GM18505 (cell line): ENCODE results near the gene ARMS2.

Experiments used
- ATAC-seq: cut with Tn5 transposase; IDR thresholded peaks from one replicate; pipeline ENCODE4 v1.9.1; 2021; ENCODE audit not compliant: unreplicated experiment
- POLR2A ChIP-seq: IDR thresholded peaks from 4 replicates; pipeline ENCODE4 v1.6.1; 2011; ENCODE audit warnings: borderline replicate concordance; ENCODE audit not compliant: insufficient read depth, insufficient read length; ENCODE audit errors: extremely low read depth

Gene ARMS2, protein sequence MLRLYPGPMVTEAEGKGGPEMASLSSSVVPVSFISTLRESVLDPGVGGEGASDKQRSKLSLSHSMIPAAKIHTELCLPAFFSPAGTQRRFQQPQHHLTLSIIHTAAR

DNA sequence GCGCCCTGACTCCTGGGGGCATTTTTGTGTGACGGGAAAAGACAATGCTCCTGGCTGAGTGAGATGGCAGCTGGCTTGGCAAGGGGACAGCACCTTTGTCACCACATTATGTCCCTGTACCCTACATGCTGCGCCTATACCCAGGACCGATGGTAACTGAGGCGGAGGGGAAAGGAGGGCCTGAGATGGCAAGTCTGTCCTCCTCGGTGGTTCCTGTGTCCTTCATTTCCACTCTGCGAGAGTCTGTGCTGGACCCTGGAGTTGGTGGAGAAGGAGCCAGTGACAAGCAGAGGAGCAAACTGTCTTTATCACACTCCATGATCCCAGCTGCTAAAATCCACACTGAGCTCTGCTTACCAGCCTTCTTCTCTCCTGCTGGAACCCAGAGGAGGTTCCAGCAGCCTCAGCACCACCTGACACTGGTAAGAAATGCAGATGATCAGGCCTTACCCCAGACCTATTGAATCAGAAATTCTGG, at the start of gene ARMS2:
Gene ARMS2 (plus strand): TSS at position 51 of the 478 bp plus-strand sequence. CDS start 75 bp downstream, at position 126.
- TF ChIP-seq POLR2A: no peak
- ATAC-seq: no peak

DNA sequence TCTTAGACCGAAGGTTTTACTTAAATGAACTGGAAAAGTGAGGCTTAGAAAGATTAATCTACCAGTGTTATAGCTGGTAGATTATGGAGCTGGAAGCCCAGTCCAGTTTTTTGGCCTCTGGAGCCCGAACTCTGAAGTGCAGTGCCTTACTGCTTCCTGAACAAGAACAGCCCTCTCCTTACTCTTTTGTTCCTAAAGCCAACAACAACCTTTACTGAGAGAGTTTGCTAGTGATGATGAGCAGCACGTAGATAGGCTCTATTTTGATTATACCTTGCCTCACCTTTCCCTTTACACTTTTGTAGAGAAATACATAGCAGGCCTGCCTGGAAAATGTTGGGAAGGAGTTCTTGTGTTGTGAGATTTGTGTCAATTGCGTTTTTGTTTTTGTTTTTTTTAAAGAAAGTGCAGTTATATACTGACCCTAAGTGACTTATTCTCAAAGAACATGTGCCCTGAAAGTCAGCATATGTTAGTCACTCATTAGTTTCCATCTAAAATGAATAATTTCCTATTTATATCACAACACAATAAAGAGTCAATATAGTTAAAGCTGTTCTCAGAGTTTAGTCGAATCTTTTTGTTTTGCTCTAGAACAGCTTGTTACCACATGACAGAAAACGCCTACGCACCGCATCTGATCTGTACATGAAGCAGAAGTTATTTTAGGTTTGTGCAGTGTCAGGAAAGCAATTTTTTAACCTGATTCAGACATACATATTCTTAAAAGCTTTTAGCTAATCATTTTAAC, 46.9 kb upstream of the ARMS2 start:
- ATAC-seq: no peak
- no peak for TF ChIP-seq POLR2A

DNA sequence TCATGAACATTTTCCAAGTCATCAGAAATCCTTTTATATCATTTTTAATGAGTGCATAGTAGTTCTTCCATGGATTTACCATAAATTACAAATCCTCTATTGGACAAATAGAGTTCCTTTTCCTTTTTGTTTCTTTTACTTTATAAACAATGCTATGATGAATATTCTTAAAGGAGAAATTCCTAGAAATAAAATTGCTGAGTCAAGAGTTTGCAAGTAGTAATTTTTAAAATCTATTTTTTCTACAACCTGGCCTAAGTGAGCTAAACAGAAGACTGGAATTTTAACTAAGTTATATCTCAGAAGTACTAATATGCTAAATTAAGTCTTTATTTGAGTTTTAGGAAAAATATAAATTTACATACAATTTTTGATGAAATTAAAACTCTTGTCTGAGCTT, 41.1 kb upstream of the ARMS2 start:
- no peak for ATAC-seq

DNA sequence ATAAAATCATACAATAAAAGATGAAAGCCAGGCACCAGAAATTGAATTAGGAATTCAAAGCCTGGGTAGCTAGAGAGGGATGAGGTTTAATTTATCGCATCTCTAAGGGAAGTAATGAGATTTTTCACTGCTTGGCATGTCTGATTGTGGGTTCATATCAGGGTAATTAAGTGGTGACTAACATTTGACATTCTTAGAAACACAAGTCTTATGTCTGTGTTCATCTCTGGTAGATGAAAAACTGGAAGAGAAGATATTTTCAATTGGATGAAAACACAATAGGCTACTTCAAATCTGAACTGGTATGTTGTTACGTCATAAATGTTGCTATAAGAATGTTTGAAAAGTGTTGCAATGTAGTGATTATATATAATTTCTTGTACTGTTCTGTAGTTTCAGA, 36.8 kb upstream of the ARMS2 start:
- ATAC-seq: no peak
- TF ChIP-seq POLR2A: no peak

More for the DNA sequence above, 41.1 kb upstream of the ARMS2 start:
- TF ChIP-seq POLR2A: no peak

DNA sequence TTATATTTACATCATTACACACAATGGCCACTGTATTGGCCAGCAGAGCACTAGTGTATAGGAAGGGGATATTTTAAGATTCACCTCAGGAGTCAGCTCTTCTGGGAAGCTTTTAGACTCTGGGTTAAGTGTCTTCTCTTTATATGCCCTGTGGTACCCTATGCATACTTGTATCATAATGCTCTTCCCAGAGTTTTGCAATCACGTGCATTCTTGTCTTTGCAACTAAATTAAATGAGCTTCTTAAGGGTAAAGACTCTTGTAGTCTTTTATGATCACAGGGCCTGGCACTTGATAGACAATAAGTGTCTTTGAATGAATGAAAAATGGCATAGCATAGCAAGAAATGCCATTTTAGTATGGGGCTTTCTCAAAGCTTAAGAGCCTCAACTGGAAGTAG, 35.4 kb upstream of the ARMS2 start:
- no peak for TF ChIP-seq POLR2A
- ATAC-seq: no peak

DNA sequence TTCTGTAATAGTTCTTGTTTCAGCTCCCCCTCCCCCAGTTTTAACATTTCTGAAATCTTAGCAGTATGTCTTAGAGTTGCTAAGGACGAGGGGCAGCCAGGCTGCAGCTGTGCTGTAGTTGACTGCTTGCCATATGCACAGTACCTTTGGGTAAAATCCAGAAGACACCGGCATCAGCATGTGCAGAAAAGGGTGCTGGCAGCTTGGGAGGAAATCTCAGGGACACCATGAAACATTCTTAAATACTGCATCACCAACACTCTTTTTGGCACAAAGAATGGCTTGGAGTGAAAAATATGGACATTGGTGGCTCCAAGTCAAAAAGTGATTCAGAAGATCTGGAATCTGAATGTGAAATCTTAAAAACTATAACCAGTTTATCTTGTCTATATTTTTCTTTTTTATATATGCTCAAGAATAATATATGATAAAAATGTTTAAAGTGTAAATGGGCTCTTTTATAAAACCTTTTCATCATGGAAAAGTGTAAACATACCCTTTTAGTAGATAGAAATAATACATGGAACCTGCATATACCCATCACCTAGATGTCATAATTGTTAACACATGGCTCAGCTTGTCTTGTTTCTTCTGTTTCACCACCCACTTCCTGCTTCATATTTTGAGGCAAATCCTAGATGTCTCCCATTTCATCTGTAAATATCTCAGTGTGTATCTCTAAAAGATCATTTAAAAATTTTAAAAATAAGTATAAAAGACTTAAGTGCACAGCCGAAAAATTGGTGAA, 34.4 kb upstream of the ARMS2 start:
- TF ChIP-seq POLR2A: no peak
- no peak for ATAC-seq

DNA sequence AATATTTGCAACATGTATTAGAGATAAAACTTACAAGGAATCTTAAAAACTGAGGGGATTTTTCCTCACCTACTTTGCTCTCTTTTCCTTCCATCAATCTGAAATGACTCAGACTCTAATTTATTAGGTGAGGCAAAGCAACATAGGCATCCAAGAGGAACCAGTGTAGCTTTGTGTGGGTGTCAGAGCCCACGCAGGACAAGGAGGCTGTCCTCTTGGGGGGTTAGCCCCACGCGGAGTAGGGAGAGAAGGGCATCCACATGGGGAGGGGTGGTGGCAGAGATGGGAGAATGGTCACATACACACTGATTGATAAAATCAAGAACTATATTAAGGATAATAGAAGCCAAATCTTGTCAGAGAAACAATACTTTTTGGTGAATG, 33.8 kb upstream of the ARMS2 start:
- TF ChIP-seq POLR2A: no peak
- no peak for ATAC-seq

DNA sequence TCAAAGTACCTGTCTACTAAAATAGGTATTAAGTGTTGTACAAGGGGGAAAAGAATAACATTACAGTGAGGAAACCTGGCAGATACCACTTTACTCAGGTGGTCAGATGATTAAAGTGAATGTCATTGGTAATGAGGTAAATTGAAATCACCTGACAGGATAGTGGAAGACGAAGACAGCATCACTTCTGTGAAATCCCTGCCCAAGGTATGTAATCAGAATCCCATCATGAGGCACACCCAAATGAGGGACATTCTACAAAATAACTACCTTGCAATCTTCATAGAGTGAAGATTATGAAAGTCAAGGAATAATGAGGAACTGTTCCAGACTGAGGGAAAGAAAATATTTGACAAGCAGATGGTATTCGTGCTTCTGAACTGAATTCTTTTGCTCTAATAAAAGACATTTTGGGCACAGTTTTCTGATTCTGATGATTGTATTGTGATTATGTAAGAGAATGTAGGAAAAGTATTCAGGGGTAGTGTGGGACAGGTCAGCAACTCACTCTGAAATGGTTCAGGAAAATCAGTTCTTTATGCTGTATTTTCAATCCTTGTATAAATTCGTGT, 33.3 kb upstream of the ARMS2 start:
- TF ChIP-seq POLR2A: no peak
- no peak for ATAC-seq

DNA sequence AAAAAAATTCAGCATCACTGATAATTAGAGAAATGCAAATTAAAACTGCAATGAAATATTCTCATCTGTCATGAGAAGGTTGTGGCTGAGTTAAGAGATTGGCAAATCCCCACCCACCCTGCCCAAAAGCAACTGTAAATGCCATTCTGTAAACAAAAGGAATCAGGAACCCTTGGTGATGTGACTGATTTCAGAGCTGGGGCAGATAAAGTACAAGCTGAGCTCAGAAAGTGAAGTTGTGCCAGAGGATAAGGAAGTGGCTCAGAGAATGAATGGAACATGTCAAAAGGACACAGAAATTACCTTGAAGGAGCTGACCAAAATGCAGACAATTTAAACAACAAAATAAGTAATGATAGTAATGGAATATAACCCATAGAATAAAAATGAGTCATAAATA, 32.7 kb upstream of the ARMS2 start:
- no peak for TF ChIP-seq POLR2A
- no peak for ATAC-seq

DNA sequence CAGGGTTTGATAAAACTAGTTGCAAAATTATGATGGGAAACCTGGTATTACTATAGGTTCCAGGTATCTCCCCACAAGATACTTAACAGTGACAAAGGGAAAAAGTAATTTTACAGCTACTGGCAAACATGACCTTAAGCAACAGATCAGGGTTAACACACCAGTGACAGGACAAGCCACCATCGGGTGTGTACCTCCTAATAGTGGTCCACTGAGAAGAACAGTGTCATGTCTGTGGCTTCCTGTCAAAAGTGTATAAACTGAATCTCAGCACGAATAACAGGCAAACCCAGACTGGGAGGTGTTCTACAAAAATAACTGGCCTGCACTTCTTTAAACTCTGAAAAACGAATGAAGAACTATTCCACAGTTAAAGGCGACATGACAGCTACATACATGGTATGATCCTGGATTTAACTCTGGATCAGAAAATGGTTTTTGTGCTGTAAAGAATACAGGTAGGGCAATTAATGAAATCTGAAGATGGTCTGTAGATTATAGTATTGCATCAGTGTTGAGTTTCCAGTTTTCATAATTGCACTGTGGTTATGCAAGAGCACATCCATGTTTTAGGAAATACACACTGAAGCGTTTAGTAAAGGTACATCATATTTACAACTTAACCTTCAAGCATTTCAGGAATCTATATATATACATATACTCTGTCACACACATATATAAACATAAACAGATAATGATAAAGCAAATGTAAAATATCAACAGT, 32.0 kb upstream of the ARMS2 start:
- TF ChIP-seq POLR2A: no peak
- no peak for ATAC-seq

DNA sequence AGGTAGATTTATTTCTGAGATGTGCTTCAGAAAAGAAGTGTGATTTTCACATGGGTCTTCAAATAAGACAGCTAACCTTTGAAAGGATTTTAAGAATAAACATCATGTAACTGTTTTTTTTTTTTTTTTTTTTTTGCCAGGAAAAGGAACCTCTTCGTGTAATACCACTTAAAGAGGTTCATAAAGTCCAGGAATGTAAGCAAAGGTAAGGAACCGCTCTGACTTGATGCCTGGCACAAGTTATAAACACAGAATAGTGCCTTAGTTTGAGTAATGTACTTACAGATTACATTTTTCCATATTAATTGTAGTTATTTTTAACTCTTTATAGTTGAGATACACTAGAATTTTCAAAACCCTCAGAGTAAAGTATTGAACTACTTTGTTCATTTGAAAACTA, 30.4 kb upstream of the ARMS2 start:
- no peak for TF ChIP-seq POLR2A
- ATAC-seq: no peak

DNA sequence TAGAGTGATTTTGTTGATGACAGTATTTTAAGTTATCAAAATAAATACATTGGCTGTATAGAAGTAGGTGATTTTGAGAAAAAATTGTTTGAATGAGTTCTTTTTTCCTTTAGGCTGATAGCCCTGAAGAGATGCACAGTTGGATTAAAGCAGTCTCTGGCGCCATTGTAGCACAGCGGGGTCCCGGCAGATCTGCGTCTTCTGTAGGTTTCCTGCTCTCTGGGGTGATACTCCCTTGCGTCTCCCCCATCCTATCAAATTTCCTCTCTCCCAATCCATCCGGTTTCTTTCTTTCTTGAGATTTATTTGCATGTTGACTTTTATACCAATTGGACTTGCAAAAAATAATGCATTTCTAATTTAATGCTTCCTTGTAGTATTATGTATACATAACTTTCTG, 27.6 kb upstream of the ARMS2 start:
- no peak for ATAC-seq
- no peak for TF ChIP-seq POLR2A

DNA sequence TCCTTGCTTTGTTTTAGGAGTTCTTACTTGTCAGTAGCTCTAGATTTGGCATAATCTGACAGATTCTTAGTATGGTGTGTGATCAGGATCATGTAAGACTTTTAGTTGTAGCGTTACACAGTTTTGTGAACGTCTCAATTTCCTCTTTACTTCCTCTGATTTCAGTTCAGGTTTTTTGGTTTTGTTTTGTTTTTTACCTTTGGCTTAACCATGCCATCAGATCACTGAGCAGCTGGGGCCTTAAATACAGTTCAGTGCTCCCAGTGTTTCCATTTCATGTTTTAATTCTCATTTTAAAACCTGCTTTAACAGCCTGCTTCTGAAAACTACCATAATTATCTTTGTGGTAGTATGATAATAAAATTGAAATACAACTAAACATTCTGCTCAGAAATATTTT, 27.2 kb upstream of the ARMS2 start:
- TF ChIP-seq POLR2A: no peak
- ATAC-seq: no peak
